ENCODE results near the gene PPDPF. TPM values are rescaled to one million over a fixed set of nuclear protein-coding genes. Genes with fewer than 3 reads are reported as not detected.

Gene PPDPF
- total RNA-seq, 1 experiment from 2014 or later: 149 TPM

- H3K27me3 ChIP-seq (ENCODE audit: insufficient read depth, low read length): peaks cover 2% of the 10 kb centered on the region; the same call in 1 of the 2 replicates
Observed at GRCh38 chr20:63492518-63492917, 28.0 kb upstream of the PPDPF start.

More at GRCh38 chr20:63492518-63492917, 28.0 kb upstream of the PPDPF start:
- H3K27me3 Mint-ChIP-seq (ENCODE audit: low read depth): peaks cover 53% of the 10 kb centered on the region
- no peak overlapping the region for H2BK20ac ChIP-seq (ENCODE audit: low read depth, low read length, poor library complexity, severe bottlenecking)
- H3K79me2 ChIP-seq (ENCODE audit: insufficient read depth, low read length): no peaks in the 10 kb centered on the region
- no peak overlapping the region for H2AFZ ChIP-seq (ENCODE audit: low read length)
- peaks cover 15 to 24% (median 15%) of the 10 kb centered on the region in 3 experiments; a peak in 6 of 7 replicates for H3K36me3 Mint-ChIP-seq (ENCODE audit: insufficient read depth in 1 of 3, low read depth in 3 of 3)
- no peak overlapping the region for H3K56ac ChIP-seq (ENCODE audit: insufficient read length, low read depth, low read length)
- H4K91ac ChIP-seq (ENCODE audit: insufficient read length, low read depth, low read length): no peak overlapping the region
- H3K14ac ChIP-seq (ENCODE audit: insufficient read depth, low read length): no peak overlapping the region
- no peak overlapping the region for H3K4ac ChIP-seq (ENCODE audit: low read depth, low read length)
- no peaks in the 10 kb centered on the region for H3K23me2 ChIP-seq (ENCODE audit: insufficient read length, low read depth, low read length, poor library complexity, severe bottlenecking)
- H2BK12ac ChIP-seq (ENCODE audit: insufficient read length, low read depth, low read length): no peak overlapping the region
- H3K27ac ChIP-seq (ENCODE audit: insufficient read length, low read depth, low read length): no peak overlapping the region
- H2AK5ac ChIP-seq (ENCODE audit: insufficient read length, low read length): no peak overlapping the region
- H3K9me3 Mint-ChIP-seq: peaks cover 2 to 11% of the 10 kb centered on the region in 2 experiments; a peak in 3 of 5 replicates
- H3K79me1 ChIP-seq (ENCODE audit: insufficient read depth, low read depth, low read length, poor library complexity, severe bottlenecking): no peaks in the 10 kb centered on the region
- H4K8ac ChIP-seq (replicated peaks; ENCODE audit: insufficient read length, low read depth, low read length): no peak overlapping the region
- no peak overlapping the region for H3K9ac ChIP-seq (ENCODE audit: extremely low read depth, insufficient read length, low read length)
- H2BK120ac ChIP-seq (ENCODE audit: low read depth, low read length, poor library complexity, severe bottlenecking): no peak overlapping the region
- no peak overlapping the region for H4K5ac ChIP-seq (ENCODE audit: insufficient read length, low read depth, low read length)
- 100% methylated on average over 2 of the region's 2 CpGs for WGBS (ENCODE audit: extremely low coverage, insufficient read length, low lambda C conversion rate)
- peaks cover 4 to 10% of the 10 kb centered on the region in 2 experiments; a peak in 3 of 4 replicates for H3K4me1 Mint-ChIP-seq
- H3T11ph ChIP-seq (ENCODE audit: low read length): no peak overlapping the region
- TF ChIP-seq CTCF (conservative IDR thresholded peaks at IDR 0.05): no peak
- no peak overlapping the region for H3K27ac Mint-ChIP-seq
- no peak overlapping the region; a peak in 1 of 5 replicates for H3K4me3 Mint-ChIP-seq
- no peak overlapping the region for H2BK5ac ChIP-seq (ENCODE audit: insufficient read length, low read length)
- H3K18ac ChIP-seq (ENCODE audit: insufficient read length, low read depth, low read length): no peak overlapping the region
- no peaks in the 10 kb centered on the region for H3K4me1 ChIP-seq (ENCODE audit: insufficient read depth, low read length)
- H2BK15ac ChIP-seq (ENCODE audit: low read depth, low read length): no peak overlapping the region
- H3K4me2 ChIP-seq (ENCODE audit: insufficient read depth, insufficient read length, low read length): no peak overlapping the region
- no peaks in the 10 kb centered on the region for H3K9me3 ChIP-seq (ENCODE audit: control insufficient read depth, low read depth, low read length)
- no peak overlapping the region for H3K23ac ChIP-seq (ENCODE audit: insufficient read length, low read depth, low read length)
- DNase-seq: no peak
- H4K20me1 ChIP-seq (ENCODE audit: control insufficient read depth, insufficient read depth, insufficient read length): no peaks in the 10 kb centered on the region
